IPS-NIHi7 (cell line): ENCODE measurements around the gene TRNAU1AP.

Experiments used
- DNase-seq: peaks from one replicate; pipeline ENCODE4 v3.0.0; 2012; ENCODE audit warnings: mixed read lengths; ENCODE audit errors: extremely low spot score

TRNAU1AP gene

GRCh38 chr1:28604962-28605361 lies 52.1 kb downstream of the TRNAU1AP start:
- no peak for DNase-seq

GRCh38 chr1:28606771-28607170 lies 53.9 kb downstream of the TRNAU1AP start:
- no peak for DNase-seq

GRCh38 chr1:28613175-28613574 lies 60.3 kb downstream of the TRNAU1AP start:
- DNase-seq: no peak
